ENCODE results near the gene GNAL.
A peak's percentile ranks its signal among the peaks of the same experiment; 100 is the strongest.

DNA sequence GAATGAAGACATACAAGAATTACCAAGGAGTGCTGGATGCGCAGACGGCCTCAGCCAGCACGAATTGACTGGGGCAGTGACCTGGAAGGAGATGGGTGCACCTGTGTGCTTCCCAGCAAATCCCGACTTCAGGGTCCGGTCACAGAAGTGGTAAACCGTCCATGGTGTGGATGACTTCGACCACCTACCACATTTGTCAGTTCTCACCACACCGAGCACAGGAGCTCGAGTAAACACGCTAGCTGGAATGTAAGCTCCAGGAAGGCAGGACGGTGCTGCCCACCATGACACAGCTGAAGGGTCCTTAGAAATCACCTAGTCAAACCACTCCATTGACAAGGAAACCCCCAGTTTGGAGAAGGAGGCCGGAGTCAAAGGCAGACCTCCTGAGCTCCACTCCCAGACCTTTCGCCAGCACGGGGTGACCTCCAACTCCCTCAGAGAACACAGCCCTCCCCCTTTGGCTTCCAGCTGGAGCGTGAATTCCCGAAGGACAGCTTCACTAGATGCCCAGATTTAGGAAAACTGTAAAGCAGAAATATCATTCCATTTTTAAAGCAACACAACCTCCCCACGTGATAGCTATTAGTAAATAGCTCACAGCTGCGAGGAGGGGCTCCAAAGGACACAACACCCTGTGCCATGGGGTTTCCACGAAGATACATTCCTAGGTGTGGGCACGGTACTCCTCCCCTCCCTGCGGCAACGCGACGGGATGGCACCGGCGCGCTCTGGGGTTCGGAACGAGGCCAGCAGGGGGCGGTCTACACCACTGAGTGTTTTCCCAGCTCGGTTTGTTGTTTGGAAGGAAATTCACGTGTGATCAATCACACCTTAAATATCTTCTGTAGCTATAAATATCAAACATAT lies 34.1 kb upstream of the GNAL start:
- TF ChIP-seq, protein P1, sequence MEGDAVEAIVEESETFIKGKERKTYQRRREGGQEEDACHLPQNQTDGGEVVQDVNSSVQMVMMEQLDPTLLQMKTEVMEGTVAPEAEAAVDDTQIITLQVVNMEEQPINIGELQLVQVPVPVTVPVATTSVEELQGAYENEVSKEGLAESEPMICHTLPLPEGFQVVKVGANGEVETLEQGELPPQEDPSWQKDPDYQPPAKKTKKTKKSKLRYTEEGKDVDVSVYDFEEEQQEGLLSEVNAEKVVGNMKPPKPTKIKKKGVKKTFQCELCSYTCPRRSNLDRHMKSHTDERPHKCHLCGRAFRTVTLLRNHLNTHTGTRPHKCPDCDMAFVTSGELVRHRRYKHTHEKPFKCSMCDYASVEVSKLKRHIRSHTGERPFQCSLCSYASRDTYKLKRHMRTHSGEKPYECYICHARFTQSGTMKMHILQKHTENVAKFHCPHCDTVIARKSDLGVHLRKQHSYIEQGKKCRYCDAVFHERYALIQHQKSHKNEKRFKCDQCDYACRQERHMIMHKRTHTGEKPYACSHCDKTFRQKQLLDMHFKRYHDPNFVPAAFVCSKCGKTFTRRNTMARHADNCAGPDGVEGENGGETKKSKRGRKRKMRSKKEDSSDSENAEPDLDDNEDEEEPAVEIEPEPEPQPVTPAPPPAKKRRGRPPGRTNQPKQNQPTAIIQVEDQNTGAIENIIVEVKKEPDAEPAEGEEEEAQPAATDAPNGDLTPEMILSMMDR (IDR thresholded peaks at IDR 0.05; ENCODE audit: insufficient read depth, low read length, poor library complexity, severe bottlenecking), result peak; percentile 76
- TF ChIP-seq EZH2phosphoT487 (conservative IDR thresholded peaks at IDR 0.05; ENCODE audit: low read length), result no peak
